SK-N-SH treated with all-trans-retinoic acid at 6 μM for 48 hours (cell line): Measurements from ENCODE around the gene H3-3A.

ENCODE experiments used
- ATAC-seq: fragments of 200-7000 bp; cut with Tn5 transposase; 3 replicates; pipeline ENCODE4 v1.9.1; 2020; ENCODE audit warnings: mild to moderate bottlenecking, moderate library complexity
- ARNTL ChIP-seq: fragments of 450-650 bp; formaldehyde crosslinking; IDR thresholded peaks from 2 replicates; pipeline ENCODE4 v1.5.0; 2020; ENCODE audit warnings: low read depth, mild to moderate bottlenecking, moderate library complexity, borderline replicate concordance
- BACH2 ChIP-seq: fragments of 250-450 bp; sonication (Bioruptor Pico); IDR thresholded peaks from 2 replicates; pipeline ENCODE4 v1.9.0; 2021; ENCODE audit warnings: mild to moderate bottlenecking, borderline replicate concordance
- CREB5 ChIP-seq: fragments of 250-450 bp; sonication (Bioruptor Pico); IDR thresholded peaks from 2 replicates; pipeline ENCODE4 v1.5.1; 2020; ENCODE audit warnings: low read depth, mild to moderate bottlenecking, moderate library complexity
- CSDC2 ChIP-seq: fragments of 250-450 bp; sonication (Bioruptor Pico); IDR thresholded peaks from 2 replicates; pipeline ENCODE4 v1.5.0; 2020; ENCODE audit warnings: mild to moderate bottlenecking, moderate library complexity
- CSRNP3 ChIP-seq: fragments of 250-450 bp; sonication (Bioruptor Pico); IDR thresholded peaks from 2 replicates; pipeline ENCODE4 v1.5.1; 2021; ENCODE audit warnings: mild to moderate bottlenecking, moderate library complexity
- ESRRG ChIP-seq: fragments of 250-450 bp; sonication (Bioruptor Pico); IDR thresholded peaks from 2 replicates; pipeline ENCODE4 v1.6.1; 2021; ENCODE audit warnings: mild to moderate bottlenecking
- GLIS3 ChIP-seq: fragments of 250-450 bp; sonication (Bioruptor Pico); IDR thresholded peaks from 2 replicates; pipeline ENCODE4 v1.5.0; 2020; ENCODE audit warnings: mild to moderate bottlenecking, moderate library complexity
- ISL1 ChIP-seq: fragments of 250-450 bp; sonication (Bioruptor Pico); IDR thresholded peaks from 2 replicates; pipeline ENCODE4 v2.1.2; 2022; ENCODE audit warnings: mild to moderate bottlenecking, moderate library complexity
- OSR1 ChIP-seq: fragments of 250-450 bp; sonication (Bioruptor Pico); IDR thresholded peaks from 2 replicates; pipeline ENCODE4 v1.8.0; 2022; ENCODE audit warnings: moderate library complexity, mild to moderate bottlenecking, inconsistent platforms
- PATZ1 ChIP-seq: fragments of 250-450 bp; sonication (Bioruptor Pico); IDR thresholded peaks from 2 replicates; pipeline ENCODE4 v1.8.0; 2020; ENCODE audit warnings: mild to moderate bottlenecking, moderate library complexity, borderline replicate concordance
- PPARA ChIP-seq: fragments of 250-450 bp; sonication (Bioruptor Pico); IDR thresholded peaks from 2 replicates; pipeline ENCODE4 v1.5.0; 2020; ENCODE audit warnings: mild to moderate bottlenecking, borderline replicate concordance
- RARB ChIP-seq: fragments of 250-450 bp; sonication (Bioruptor Pico); IDR thresholded peaks from 2 replicates; pipeline ENCODE4 v1.8.0; 2021; ENCODE audit warnings: mild to moderate bottlenecking, moderate library complexity
- TCF4 ChIP-seq: fragments of 250-450 bp; sonication (Bioruptor Pico); IDR thresholded peaks from 2 replicates; pipeline ENCODE4 v1.8.0; 2021; ENCODE audit warnings: mild to moderate bottlenecking, moderate library complexity, borderline replicate concordance
- TOX ChIP-seq: fragments of 250-450 bp; sonication (Bioruptor Pico); IDR thresholded peaks from 2 replicates; pipeline ENCODE4 v1.8.0; 2021; ENCODE audit warnings: mild to moderate bottlenecking, moderate library complexity, borderline replicate concordance
- TSHZ2 ChIP-seq: fragments of 250-450 bp; sonication (Bioruptor Pico); IDR thresholded peaks from 2 replicates; pipeline ENCODE4 v1.5.0; 2020; ENCODE audit warnings: mild to moderate bottlenecking, moderate library complexity
- ZFP3 ChIP-seq: fragments of 250-450 bp; sonication (Bioruptor Pico); IDR thresholded peaks from 2 replicates; pipeline ENCODE4 v1.5.0; 2020; ENCODE audit warnings: mild to moderate bottlenecking, moderate library complexity
- ZFP30 ChIP-seq: fragments of 450-650 bp; formaldehyde crosslinking; IDR thresholded peaks from 2 replicates; pipeline ENCODE4 v1.5.0; 2022; ENCODE audit warnings: mild to moderate bottlenecking, moderate library complexity
- ZNF565 ChIP-seq: fragments of 450-650 bp; formaldehyde crosslinking; conservative IDR thresholded peaks from 2 replicates; pipeline ENCODE4 v1.5.0; 2020; ENCODE audit warnings: low read depth, mild to moderate bottlenecking, moderate library complexity
- ZNF70 ChIP-seq: fragments of 450-650 bp; formaldehyde crosslinking; IDR thresholded peaks from 2 replicates; pipeline ENCODE4 v1.5.0; 2020; ENCODE audit warnings: mild to moderate bottlenecking, moderate library complexity

The H3-3A gene

GRCh38 chr1:226021401-226021800 lies 41.1 kb upstream of the H3-3A start (continued):
- TF ChIP-seq BACH2 (CRISPR knock-in tag) (no peak), TOX (CRISPR knock-in tag) (no peak), TSHZ2 (CRISPR knock-in tag) (no peak)

GRCh38 chr1:226021801-226022200 lies 40.7 kb upstream of the H3-3A start:
- no peak for TF ChIP-seq TCF4 (CRISPR knock-in tag)
- no peak for TF ChIP-seq GLIS3 (CRISPR knock-in tag)
- TF ChIP-seq PATZ1 = no peak
- TF ChIP-seq CREB5 (CRISPR knock-in tag) = no peak
- no peak for TF ChIP-seq ZFP3 (CRISPR knock-in tag)
- no peak for TF ChIP-seq ESRRG (CRISPR knock-in tag)
- no peak for TF ChIP-seq OSR1
- no peak for TF ChIP-seq ZNF70 (CRISPR knock-in tag)
- no peak for TF ChIP-seq TSHZ2 (CRISPR knock-in tag)
- no peak for TF ChIP-seq ISL1
- no peak for TF ChIP-seq PPARA
- no peak for TF ChIP-seq RARB
- TF ChIP-seq ARNTL (CRISPR knock-in tag) = no peak
- no peak for ATAC-seq

GRCh38 chr1:226023735-226024134 lies 38.8 kb upstream of the H3-3A start:
- no peak for ATAC-seq
- no peak for TF ChIP-seq ISL1

GRCh38 chr1:226026833-226027232 lies 35.7 kb upstream of the H3-3A start:
- ATAC-seq = no peak
- TF ChIP-seq ZNF565 (no peak), GLIS3 (CRISPR knock-in tag) (no peak), ZFP3 (CRISPR knock-in tag) (no peak), CSDC2 (CRISPR knock-in tag) (no peak), RARB (no peak), PPARA (no peak), ARNTL (CRISPR knock-in tag) (no peak), BACH2 (CRISPR knock-in tag) (no peak), CSRNP3 (CRISPR knock-in tag) (no peak), ESRRG (CRISPR knock-in tag) (no peak), ZFP30 (CRISPR knock-in tag) (no peak)
